NCI-H82 (cell line): ENCODE data around the gene ASAP3.
A peak's percentile ranks its signal among the peaks of the same experiment; 100 is the strongest.

Experiments
- DNase-seq: peaks from one replicate; lab custom pipeline; 2025; lab: John Stamatoyannopoulos, UW

The ASAP3 gene

DNA sequence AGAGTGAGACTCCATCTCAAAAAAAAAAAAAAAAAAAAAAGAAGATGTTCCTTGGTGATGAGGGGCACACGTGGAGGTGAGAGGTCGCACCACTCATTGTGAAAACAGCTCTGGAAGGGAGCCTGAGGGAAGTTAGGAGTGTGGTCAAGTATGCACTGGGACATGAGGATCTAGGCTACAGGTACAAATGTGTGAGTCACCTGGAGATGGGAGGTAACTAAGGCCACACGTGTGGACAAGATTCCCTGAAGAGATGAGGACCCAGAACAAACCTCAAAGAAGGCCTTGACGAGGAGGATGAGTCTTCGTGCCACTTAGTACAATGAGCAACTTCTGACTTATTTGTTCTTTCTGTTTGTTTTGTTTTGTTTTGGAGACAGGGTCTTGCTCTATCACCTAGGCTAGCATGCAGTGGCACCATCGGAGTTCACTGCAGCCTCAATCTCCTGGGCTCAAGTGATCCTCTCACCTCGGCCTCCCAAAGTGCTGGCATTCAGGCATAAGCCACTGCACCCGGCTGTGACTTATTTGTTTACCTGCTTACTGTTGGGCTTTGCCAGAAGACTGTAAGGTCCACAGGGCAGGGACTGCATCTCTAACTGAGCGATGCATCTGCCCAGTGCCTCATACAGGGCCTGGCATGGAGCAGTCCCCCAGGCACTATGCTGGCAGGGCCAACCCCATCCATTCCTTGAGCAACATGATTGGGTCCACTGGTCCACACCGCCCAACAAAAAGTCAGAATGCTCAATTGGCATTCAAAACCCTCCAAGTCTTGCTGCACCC, 6.4 kb downstream of the ASAP3 start:
- no peak for DNase-seq

DNA sequence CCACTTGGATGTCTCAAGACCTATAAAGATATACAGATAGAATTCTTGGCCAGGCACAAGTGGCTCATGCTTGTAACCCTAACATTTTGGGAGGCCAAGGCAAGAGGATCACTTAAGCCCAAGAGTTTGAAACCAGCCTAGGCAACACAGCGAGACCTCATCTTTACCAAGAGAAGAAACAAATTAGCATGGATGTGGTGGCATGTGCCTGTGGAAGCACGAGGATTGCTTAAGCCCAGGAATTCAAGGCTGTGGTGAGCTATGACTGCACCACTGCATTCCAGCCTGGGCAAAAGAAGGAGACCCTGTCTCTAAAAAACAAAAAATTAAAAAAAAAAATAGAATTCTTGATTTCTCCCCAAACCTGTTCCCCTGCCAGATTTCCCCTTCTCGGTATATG, 8.3 kb downstream of the ASAP3 start:
- no peak for DNase-seq

DNA sequence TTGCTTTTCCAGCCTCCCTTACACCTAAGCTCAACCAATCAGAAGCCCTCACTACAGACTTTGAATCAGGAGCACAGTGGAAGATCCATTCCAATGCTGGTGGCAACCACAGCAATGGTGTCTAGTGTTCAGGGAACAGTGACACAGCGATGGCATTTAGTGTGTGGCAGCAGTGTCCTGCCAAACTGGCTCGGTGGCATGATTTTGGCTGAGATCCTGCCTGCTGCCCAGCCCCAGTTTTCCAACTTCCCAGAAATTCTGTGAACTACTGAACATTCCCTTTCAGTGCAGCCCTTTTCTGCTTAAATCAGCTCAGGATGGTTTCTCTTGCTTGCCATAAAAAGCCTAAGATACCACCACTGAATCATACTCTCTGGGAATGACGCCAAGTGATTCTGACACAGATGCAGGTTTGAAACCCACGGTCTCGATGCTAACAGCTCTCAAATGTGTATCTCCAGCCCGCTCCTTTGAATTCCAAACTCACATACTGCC, 8.8 kb downstream of the ASAP3 start:
- DNase-seq: no peak

DNA sequence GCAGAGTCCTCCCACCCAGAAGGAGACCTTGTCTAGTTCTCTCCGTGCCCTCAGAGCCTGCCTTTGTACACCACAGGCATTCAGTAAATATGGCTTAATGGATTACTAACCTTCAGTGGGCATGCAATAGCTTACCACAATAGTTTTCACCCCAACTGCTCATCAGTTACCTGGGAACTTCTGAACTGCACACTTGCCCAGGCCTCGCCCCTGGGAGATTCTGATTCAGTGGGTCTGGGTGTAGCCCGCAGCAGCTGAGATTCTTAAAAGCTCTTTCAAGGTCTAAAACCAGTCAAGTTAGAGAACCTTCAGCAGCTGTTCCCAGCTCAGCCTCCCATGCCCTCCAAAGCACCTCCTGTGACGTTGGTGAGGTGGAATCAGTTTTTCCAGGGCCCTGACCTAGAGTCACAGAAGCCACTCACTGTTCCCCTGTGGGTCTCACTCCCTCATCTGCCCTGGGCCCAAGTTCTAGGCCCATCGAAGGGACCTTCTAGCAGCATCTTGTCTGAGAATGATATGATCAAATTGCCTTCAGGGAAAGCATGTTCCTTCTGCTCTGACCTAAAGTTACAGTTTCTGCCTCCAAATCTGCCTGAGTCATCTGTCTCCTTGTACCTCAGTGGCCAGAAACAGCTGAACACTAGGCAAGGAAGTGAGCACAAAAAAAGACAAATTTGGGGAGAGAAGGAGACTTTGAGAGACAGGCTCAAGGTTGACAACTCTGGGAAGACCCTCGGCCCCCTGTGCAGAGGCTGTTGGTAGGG, 10.8 kb downstream of the ASAP3 start:
- DNase-seq: no peak

DNA sequence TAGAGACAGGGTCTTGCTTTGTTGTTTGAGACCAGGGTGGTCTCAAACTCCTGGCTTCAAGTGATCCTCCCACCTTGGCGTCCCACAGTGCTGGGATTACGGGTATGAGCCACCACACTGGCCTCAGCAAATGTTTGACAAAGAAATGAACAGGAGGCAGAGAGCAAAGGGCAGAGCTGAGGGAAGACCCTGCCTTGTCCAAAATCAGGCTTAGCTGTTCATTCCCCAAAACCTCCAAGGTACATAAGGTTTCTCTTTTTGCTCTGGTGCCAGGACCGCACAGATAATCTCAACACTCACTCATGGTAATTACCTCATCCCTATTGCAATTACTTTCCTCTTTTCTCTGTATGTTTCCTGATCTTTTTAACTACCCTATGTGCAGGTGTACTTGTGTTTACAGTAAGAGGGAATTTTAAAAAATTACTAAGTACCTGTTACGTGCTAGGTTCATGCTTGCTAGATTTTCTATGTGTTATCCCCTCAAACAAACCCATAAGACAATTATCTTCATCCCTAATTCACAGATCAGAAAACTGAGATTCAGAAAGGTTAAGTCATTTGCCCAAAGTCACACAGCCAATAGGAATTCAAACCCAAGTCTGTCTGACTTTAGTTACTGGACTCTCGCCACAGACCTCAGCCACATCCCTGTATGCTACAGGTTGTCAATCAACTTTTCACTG, 11.5 kb downstream of the ASAP3 start:
- no peak for DNase-seq

DNA sequence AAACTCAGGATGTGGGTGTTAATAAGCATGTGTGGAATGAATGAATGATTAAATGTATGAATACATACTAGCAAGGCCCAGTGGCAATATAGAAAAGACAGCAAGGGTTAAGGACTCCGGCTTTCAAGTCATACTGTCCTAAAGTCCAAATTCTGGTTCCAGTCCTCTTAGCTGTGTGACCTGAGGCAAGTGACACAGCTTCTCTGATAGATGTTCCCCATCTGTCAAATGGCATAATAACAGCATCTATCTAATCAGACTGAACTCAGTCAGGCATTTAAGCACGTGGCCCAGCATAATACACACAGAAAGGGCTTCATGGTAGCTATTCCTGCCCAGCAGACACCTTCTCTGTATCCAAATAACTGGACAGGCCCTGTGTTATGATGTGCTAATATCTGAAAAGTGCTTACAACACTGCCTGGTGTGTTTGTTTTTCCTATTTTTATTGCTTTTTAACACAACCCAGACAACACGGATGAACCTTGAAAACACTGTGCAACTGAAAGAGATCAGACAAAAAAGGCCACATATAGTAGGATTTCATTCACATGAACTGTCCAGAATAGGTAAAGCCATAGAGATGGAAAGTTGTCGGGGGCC, 12.4 kb downstream of the ASAP3 start:
- no peak for DNase-seq

DNA sequence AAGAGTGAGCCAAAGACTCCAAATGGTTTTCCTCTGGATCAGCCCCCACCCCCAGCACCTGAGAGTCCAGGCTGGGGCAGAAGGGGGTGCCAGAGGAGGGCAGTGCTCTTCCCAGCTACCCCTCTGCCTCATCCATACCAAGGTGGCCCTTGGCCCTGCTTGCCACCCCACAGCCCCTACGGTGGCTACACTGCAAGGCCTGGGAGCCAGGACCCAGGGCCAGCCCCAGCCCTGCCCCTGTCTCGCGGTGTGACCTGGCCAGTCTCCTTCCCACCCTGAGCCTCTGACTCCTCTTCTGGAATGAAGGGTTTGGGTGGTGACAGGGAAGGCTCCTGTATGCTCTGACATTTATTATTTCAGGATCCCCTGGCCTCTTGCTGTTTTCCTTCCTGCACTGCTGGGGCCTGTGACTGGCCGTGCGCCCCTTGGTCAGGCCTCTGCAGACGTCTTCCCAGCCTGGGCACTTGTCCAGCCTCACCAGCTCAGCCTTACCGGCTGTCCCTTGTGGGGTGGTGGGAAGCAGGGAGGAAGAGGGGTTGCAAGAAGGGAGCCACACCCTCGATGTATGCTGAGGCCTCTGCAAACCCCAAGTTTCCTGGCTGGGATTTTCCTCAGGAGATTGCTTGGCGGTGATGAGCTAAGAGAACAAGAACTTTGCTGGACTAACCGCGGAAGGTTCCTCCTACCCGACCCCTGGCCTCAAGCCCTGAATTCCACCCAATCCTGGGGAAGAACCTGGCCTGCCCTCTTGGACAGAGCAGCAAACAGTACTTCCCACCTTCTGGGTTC, 13.5 kb downstream of the ASAP3 start:
- DNase-seq: no peak

DNA sequence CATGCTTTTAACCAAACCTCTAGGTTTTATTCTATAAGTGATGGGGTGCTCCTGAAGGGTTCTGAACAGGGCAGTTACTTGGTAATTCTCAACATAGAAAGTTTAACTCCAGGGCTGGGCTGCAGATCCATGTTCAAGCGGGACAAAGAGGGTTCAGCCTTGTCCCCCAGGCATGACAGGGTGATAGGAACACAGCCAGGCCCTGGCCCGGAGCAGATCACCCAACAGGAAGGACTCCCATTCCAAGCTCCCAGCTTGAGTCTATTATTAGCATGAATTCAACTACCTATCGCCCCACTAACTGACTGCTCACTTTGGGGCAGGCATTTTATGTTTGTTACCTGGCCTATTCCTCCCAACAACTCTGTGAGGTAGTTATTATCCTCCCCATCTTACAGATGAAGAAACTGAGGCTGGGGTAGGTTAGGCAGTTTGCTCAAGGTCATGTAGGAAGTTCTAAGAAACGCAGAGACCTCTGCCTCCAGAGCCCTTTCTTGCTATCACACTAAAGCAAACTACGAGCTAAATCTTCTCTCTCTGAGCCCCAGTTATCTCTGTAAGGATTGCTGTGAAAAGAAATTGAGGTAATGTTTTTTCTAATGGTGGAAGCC, 14.5 kb downstream of the ASAP3 start:
- DNase-seq: no peak

DNA sequence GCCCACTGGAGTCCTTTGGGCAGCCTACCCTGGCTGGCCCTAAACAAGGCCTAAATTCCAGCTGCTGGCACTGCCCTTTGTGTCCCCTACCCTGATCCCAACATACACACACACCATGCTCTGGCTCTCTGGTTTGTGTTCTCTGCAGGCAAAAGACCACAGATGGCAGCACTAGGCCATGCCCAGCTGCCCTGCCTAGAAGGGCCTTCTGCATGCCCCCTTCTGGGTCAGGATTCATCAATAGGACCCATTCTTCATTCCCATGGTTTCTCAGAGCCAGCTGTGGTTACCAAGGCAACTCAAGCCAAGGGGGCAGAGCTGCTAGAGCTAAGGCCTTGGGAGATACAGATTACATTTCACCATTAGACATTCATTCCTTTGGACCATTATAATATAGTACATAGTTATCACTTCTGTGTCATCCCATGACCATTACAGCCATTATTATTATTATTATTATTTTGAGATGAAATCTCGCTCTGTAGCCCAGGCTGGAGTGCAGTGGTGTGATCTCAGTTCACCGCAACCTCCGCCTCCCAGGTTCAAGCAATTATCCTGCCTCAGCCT, 17.5 kb downstream of the ASAP3 start:
- DNase-seq: no peak

DNA sequence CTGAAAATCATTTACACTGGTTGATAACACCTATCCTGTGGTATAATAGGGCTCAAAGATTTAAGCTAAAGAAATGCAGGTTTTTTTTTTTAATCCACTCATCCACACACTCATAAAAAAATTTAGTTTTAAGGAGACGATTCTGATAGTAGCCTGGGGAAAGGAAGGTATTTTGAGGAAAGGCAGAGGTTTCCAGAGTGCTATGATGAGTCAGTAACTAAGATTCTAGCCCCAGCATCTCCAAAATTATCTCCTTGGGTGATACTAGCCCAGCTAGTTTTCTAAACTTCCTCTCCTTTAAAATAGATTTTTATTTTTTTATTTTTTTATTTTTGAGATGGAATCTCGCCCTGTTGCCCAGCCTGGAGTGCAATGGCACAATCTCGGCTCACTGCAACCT, 20.7 kb downstream of the ASAP3 start:
- DNase-seq: no peak

DNA sequence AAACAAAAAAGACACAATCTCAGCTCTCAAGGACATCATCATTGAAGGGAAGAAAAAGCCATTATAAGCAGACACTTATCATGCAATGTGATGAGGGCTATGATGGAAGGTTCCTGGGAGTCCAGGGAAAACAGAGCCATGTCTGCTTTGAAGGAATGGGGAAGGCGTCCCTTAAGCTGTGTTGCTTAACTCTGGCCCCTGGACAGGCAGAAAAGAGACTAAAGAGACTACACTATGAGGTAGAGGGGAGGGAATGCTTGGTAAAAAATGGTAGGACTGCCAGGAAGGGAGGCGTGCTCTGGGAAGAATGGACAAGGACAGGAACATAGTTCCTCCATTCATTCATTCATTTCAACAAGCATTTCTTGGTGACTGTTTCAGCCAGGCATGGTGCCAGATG, 21.2 kb downstream of the ASAP3 start:
- DNase-seq: no peak

DNA sequence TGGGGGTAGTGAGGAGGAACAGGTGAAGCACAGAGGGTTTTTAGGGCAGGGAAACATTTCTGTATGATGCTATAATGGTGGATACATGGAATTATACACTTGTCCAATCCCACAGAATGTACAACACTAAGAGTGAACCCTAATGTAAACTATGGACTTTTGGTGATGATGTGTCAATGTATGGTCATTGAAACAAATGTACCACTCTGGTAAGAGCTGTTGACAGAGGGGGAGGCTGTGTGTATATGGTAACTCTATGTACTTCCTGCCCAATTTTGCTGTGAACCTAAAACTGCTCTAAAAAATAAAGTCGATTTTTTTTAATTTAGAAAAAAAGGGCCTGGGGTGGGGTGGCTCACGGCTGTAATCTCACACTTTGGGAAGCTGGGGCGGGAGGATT, 22.9 kb downstream of the ASAP3 start:
- no peak for DNase-seq

DNA sequence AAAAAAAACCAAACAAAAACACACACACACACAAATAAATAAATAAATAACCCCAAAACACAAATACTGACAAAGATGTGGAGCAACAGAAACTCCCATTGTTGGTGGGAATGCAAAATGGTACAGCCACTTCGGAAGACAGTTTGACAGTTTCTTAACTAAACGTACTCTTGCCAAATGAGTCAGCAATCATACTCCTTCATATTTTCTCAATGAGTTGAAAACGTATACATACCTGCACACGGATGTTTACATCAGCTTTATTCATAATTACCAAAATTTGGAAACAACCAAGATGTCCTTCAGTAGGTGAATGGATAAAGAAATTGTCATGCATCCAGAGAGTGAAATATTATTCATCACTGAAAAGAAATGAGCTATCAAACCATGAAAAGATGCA, 23.5 kb downstream of the ASAP3 start:
- DNase-seq: no peak

DNA sequence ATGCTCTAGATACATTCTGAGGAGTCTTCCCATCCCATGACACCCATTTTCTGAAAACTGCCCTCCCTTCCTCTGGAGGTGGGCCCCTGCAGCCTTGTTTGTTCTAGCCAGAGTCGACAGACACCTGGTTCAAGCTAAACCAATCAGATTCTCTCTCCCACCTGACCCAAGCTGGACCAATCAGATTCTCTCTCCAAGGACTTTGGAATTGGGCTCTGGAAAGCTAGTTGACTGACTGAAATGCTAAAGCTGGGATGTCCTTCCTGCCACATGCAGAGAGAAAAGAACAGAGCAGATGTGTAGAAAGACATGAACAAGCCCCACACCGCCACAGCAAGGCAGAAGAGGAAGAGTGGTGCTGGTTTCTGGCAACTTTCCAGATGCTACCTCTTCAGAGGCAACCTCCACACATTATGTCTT, 24.6 kb downstream of the ASAP3 start:
- DNase-seq: peak; percentile 20

DNA sequence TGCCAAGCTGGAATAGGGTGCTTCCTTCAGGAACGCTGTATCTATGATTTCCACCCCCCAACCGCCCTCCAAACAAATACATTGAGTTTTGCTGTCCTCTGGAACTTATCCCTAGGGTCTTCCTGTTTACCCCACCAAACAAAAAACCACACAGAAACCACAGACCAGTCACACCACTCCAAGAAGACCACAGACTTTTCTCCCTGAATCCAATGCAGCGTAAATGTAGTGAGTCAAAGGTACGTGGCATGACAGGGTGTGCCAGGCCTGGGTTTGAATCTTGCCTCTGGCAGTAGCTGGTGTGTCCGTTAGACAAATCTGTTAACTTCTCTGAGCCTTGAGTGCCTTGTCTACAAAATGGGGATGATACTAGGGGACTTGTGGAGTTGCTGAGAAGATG, 27.8 kb downstream of the ASAP3 start:
- DNase-seq: no peak

DNA sequence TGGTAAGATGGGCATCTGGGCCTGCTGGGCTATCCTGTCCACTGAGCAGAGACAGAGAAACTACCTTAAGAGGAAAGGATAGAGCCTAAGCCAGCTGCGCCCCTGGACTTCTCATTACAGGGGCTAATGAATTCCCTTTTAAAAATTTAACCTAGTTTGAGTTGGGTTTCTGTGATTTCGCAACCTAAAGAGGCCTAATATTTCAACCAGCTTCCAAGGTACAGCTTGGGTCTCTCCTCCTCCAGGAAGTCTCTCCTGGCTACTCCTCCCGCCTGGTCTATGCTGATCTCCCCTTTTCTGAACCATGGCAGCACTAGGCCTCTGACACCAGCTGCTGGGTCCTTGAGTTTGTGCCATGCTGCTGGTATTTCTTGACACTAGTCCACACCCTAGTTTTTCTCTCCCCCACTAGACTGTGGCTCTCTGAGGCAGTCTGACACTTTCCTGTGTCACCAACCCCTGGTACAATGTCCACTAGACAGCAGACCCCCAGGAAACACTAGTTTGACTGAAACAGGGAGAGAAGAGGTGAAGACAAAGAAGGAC, 30.5 kb downstream of the ASAP3 start:
- no peak for DNase-seq

DNA sequence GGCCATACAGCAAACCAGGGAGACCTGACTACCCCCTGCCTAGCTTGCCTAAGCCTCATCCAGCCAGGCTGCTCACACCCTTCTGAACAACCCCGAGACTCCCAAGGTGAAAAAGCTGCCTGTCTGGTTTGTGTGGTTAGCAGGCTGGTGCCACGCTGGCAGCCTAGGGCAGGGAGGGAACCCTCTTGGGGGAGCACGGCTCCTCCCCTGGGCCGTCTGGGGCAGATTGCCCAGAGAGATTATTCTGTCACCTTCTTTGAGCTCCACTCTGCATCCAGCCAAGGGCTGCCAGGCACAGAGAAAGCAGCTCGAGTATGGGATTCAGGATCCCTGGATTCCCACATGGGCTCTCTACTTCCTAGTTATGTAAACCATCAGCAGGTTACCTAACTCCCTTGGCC, 32.0 kb downstream of the ASAP3 start:
- DNase-seq: no peak

DNA sequence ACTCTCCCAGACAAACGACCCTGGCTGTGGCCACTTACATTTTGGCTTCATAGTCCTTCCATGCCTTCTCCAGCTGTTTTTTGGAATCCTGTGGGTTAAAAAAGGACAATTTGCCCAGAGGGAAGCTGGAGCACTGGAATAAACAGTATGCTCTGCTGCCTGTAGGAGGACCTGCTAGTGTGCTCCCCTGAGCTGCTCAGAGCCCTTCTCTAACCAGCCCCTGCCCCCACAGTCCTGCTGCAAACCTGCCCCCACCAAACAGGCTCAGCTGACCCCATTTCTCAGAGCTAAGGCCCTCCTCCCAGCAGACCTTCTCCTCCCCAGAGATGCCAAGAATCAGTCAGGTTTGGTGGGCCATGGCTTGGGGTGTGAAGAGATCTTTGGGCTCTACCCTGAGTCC, 32.5 kb downstream of the ASAP3 start:
- DNase-seq: no peak

DNA sequence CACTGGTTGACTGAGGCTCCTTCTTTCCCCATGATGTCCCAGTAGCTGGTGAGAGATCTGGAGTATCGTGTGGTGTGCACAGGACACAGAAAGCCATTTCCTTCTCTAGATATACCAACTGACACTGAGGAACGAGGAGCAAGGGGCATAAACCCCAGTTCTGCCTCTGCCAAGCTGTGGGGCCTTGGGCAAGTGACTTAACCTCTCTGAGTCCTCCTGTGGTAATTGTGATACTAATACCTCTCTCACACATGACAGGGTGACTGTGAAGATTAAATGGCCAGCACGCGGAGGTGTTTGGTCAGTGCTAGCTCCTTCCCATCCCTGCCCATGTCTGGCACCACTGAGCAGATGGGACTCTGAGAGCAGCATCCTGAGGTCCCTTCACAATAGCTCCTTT, 33.1 kb downstream of the ASAP3 start:
- no peak for DNase-seq

DNA sequence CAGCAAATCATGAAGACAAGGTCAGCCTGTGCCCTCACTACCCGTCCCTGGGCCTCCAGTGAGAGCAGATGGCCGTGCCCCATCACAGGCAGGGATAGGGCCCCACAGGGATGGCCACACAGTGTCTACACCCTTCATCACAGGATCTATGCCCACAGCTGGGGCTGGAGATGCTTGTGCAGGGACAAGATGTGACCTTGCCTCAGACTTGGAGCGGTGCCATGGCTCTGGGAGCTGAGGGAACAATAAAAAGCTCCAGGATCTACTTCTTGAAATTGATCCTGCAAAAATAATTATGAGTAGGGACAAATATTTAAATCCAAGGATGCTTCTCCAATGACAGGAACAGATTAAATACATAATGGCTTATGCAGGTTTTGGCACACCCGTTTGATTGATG, 34.0 kb downstream of the ASAP3 start:
- DNase-seq: peak; percentile 50

DNA sequence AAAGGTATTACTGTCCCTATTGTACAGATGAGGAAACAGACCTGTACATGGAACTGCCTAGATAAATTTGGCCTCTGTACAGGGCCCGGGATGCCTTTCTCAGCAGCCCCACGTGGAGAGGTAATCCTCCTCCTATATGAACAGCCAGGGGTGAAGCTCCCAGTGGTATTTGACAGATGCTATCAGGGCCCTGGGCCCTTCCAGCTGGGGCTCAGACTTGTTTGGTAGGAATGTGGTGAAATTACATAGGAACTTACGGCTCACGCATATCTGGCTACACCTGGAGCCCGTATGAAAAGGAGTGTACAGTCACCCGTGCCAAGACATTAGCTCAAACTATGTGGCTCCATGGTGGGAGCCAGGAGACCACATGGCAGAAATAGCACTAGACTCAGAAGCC, 34.7 kb downstream of the ASAP3 start:
- DNase-seq: peak; percentile 48
